Dedifferentiated amniotic fluid mesenchymal stem cell (primary cell): ENCODE data around the gene ABI3.
A peak's percentile ranks its signal among the peaks of the same experiment; 100 is the strongest.
"Not testable (repeated sequence)": the region's sequence is repeated elsewhere in the genome, so short reads cannot be mapped to it uniquely, and the experiment has no call there.

Experiments used
- DNase-seq: peaks from one replicate; pipeline ENCODE4 v3.0.0-alpha.2; 2016; ENCODE audit errors: extremely low spot score

Gene ABI3

GRCh38 chr17:49210158-49211029, at the start of gene ABI3, which contains the start of gene GNGT2:
TSS of gene ABI3 (plus strand) at chr17:49210707. CDS start at chr17:49210725, 18 bp downstream.
TSS of gene GNGT2 (minus strand) at chr17:49210574. CDS start at chr17:49207422, 3,152 bp downstream.
- no peak for DNase-seq

- DNase-seq: no peak
These were observed 47.6 kb upstream of the ABI3 start for GRCh38 chr17:49162866-49163265.

- no peak for DNase-seq
These were observed 45.4 kb upstream of the ABI3 start for GRCh38 chr17:49165143-49165542.

- DNase-seq: no peak
These were observed 41.8 kb upstream of the ABI3 start for GRCh38 chr17:49168706-49169105.

- no peak for DNase-seq
These were observed 40.3 kb upstream of the ABI3 start for GRCh38 chr17:49170216-49170615.

GRCh38 chr17:49170711-49171110, 39.8 kb upstream of the ABI3 start:
- DNase-seq: not testable (repeated sequence)

- DNase-seq: not testable (repeated sequence)
These were observed 34.5 kb upstream of the ABI3 start for GRCh38 chr17:49175978-49176377.

GRCh38 chr17:49180303-49180702, 30.2 kb upstream of the ABI3 start:
- DNase-seq: peak; percentile 57

GRCh38 chr17:49180998-49181635, 29.4 kb upstream of the ABI3 start:
- DNase-seq: no peak

- DNase-seq: no peak
These were observed 27.2 kb upstream of the ABI3 start for GRCh38 chr17:49183341-49183740.

GRCh38 chr17:49183801-49184200, 26.7 kb upstream of the ABI3 start:
- DNase-seq: no peak

GRCh38 chr17:49184522-49184921, 26.0 kb upstream of the ABI3 start:
- not testable (repeated sequence) for DNase-seq

- not testable (repeated sequence) for DNase-seq
These were observed 25.1 kb upstream of the ABI3 start for GRCh38 chr17:49185381-49185780.

GRCh38 chr17:49187301-49187700, 23.2 kb upstream of the ABI3 start:
- no peak for DNase-seq

GRCh38 chr17:49190932-49191331, 19.6 kb upstream of the ABI3 start:
- no peak for DNase-seq

GRCh38 chr17:49191409-49191916, 19.0 kb upstream of the ABI3 start:
- peak; percentile 43 for DNase-seq

- DNase-seq: peak; percentile 74
These were observed 18.4 kb upstream of the ABI3 start for GRCh38 chr17:49191917-49192741.

GRCh38 chr17:49193513-49194296, 16.8 kb upstream of the ABI3 start:
- peak; percentile 31 for DNase-seq

- no peak for DNase-seq
These were observed 16.3 kb upstream of the ABI3 start for GRCh38 chr17:49194297-49194607.

- DNase-seq: no peak
These were observed 14.8 kb upstream of the ABI3 start for GRCh38 chr17:49195751-49196150.

GRCh38 chr17:49196520-49196919, 14.0 kb upstream of the ABI3 start:
- no peak for DNase-seq
